Kidney tubule cell (primary cell): ENCODE data around the gene ACSL6.

ENCODE experiments used
- DNase-seq: peaks from one replicate; pipeline ENCODE4 v3.0.0-alpha.2; 2018; ENCODE audit warnings: low spot score

Gene ACSL6, protein sequence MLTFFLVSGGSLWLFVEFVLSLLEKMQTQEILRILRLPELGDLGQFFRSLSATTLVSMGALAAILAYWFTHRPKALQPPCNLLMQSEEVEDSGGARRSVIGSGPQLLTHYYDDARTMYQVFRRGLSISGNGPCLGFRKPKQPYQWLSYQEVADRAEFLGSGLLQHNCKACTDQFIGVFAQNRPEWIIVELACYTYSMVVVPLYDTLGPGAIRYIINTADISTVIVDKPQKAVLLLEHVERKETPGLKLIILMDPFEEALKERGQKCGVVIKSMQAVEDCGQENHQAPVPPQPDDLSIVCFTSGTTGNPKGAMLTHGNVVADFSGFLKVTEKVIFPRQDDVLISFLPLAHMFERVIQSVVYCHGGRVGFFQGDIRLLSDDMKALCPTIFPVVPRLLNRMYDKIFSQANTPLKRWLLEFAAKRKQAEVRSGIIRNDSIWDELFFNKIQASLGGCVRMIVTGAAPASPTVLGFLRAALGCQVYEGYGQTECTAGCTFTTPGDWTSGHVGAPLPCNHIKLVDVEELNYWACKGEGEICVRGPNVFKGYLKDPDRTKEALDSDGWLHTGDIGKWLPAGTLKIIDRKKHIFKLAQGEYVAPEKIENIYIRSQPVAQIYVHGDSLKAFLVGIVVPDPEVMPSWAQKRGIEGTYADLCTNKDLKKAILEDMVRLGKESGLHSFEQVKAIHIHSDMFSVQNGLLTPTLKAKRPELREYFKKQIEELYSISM

DNA sequence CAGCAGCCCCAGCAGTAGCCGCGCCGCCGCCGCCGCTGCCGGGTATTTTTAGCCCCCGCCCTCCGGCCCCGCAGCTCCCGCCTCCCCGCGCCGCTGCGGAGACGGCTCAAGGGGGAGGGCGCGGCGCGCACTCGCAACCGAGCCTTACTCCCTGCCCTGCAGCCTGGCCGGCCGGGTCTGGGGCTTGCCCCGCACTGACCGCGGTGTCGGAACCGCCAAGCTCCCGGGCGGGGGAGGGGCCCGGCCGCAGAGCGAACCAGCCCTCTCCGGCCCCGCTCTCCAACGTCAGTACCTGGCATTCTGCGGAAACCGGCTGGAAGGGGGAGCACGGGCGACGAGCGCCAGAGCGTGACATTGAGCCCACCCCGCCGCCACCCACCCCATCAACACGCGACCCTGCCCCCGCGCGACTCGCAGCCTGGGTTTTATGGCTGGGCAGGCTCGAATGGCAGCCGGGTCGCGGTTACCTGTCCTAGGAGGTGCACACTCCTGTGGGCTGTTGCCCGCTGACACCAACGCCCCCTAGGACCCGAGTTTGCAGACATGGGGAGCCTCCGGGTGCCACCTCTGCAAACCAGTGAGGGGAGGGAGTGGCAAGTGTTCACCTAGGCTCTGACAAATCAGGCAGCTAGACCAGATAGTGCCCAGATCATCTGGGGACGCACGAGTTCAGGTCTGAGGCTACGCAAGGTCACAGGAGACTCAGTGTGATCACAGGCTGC, at the start of gene ACSL6:
Gene ACSL6 (minus strand): TSS at position 37 of the 722 bp plus-strand sequence. CDS start 105 bp downstream, outside the sequence.
- no peak for DNase-seq

GRCh38 chr5:132060501-132061161, 49.2 kb upstream of the ACSL6 start, which contains the start of gene IL3:
Gene IL3 (plus strand): TSS chr5:132060655. CDS start chr5:132060707, 52 bp downstream.
- no peak for DNase-seq

GRCh38 chr5:132059696-132060500, 48.4 kb upstream of the ACSL6 start:
- no peak for DNase-seq

- DNase-seq = no peak
Measured at GRCh38 chr5:132059043-132059695, 47.7 kb upstream of the ACSL6 start.

DNA sequence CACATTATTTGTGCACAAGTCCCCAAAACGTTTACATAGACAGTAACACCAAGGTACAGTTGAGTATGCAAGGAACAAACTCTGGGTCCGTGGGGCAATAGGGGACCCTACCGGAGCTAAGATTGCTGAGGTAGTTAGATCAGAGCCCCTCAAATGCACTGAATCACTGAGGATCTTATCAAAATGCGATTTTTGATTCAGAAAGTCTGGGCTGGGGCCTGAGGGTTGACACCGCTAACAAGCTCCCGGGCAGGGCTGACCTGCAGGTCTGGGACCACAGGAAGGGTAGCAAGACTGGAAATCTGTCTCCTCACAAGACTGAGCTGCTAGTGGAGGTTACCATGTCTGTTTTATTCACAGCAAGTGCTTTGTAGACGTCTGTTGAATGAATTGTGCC, 47.2 kb upstream of the ACSL6 start:
- no peak for DNase-seq

DNA sequence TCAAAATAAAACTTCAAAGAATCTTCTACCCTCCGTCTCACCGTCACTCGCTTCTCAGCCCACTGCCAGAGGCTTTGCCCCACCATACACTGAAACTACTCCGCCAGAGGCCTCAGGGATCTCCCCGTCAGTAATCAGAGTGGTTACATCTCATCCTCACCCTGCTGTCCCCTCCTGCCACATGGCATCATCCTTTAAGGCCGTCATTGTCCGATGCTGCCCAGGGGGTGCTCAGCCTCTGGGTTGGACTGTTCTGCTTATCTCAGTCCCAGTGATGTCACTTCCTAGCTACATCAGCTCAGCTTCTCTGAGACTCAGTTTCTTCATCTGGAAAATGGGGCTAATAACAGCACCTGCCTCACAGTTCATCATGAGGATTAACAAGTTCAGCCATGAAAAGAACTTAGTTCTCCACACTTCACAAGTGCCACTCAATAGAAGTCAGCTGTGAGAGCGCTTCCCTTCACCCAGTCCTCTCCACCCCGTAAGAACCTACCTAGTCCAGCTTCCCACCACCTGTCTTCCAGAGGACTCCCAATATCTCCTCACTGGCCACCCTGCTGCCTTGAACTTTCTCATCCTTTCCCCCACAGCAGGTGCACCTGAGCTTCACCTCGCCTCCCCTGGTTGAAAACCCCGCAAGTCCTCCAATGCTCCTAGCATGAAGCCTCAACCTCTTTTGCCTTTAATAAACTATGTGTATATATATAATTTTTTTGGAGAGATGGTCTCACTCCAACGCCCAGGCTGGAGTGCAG, 46.2 kb upstream of the ACSL6 start:
- no peak for DNase-seq

DNA sequence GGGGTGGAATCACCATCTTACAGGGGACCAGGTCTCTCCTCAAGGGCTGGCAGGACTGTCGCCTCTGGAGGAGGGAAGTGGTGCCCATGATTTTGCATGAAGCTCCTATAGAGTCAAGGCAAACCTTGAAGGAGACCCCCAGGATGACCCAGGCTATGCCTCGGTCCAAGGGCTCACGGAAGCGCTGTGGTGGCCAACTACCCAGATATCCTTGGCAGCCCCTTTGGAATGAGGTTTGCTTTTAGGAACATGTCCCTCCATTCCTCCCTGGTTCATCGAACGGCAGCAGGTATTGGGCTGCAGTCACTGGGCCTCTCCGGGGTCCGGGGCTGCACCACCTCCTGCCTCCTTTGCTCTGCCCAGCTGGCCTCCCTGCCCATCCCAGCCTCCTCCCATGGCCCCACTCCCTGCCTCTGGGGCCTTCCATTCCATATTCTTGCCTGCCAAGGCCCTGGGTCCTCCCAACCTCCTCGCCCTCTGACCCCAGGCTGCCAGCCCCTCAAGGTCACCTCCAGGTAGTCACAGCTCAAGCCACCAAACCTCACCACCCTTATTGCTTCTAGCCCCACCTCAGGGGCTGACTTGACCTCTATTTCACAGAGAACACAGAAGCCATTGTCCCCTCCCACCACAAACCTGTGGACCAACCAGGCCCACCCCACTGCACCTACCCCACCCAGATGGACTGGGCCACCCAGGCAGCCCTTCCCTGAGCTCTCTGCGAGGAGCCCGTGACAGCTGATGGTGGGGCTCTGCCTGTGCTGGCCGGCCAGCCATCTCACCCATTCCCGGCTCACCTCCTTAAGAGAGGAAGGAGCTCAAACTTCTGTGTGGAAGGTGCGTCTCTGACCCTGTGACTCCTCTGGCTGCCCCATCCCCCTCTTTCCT, 45.4 kb upstream of the ACSL6 start:
- DNase-seq = no peak

- DNase-seq = no peak
Measured at GRCh38 chr5:132055808-132056609, 44.6 kb upstream of the ACSL6 start.

- DNase-seq = no peak
Measured at GRCh38 chr5:132055441-132055807, 44.0 kb upstream of the ACSL6 start.

- no peak for DNase-seq
Measured at GRCh38 chr5:132054697-132055440, 43.4 kb upstream of the ACSL6 start.

- no peak for DNase-seq
Measured at GRCh38 chr5:132054031-132054696, 42.7 kb upstream of the ACSL6 start.

- no peak for DNase-seq
Measured at GRCh38 chr5:132053483-132053882, 42.0 kb upstream of the ACSL6 start.

GRCh38 chr5:132052520-132052919, 41.1 kb upstream of the ACSL6 start:
- no peak for DNase-seq

- DNase-seq = no peak
Measured at GRCh38 chr5:132050661-132051552, 39.4 kb upstream of the ACSL6 start.

DNA sequence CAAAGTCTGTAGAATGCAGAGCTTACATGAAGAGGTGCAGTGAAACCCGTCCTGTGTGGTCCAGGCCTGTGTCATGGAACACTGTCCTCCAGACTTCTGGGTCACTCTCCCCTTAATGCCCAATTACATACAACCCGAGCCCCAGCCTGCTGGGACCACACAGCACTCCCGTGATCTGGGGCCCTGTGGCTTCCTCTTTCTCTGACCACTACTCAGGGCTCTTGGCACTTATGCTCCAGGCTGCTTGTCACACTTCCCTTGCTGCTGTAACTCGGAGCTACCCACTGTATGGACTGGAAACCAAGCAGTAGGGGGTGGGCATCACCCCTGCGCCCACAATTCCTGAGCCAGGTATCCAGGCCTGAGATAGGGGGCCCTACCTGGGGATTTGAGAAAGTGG, 38.7 kb upstream of the ACSL6 start:
- DNase-seq = no peak

GRCh38 chr5:132049559-132049958, 38.1 kb upstream of the ACSL6 start:
- no peak for DNase-seq
